Left lung (tissue), 10 donors: ENCODE results near the gene ZDHHC7. TPM values are rescaled to one million over a fixed set of nuclear protein-coding genes. Genes with fewer than 3 reads are reported as not detected.

Source experiments
- ATAC-seq: fragments of 200-7000 bp; cut with Tn5 transposase; one replicate; pipeline ENCODE4 v1.9.1; 2020; ENCODE audit warnings: moderate library complexity
- DNase-seq, 4 donors: peaks; one replicate each; pipeline ENCODE4 v3.0.0-alpha.2; 2013 to 2020
- H3K27ac ChIP-seq, 2 donors: fragments of 200-600 bp; sonication (generic) in 1 of 2; one replicate each; pipeline versions ENCODE4 v1.5.0 to v1.8.0; 2020 to 2021
- H3K27me3 ChIP-seq, 2 donors: fragments of 200-600 bp; sonication (generic) in 1 of 2; one replicate each; pipeline versions ENCODE4 v1.5.0 to v1.8.0; 2020 to 2021
- H3K36me3 ChIP-seq, 2 donors: fragments of 200-600 bp; sonication (generic) in 1 of 2; one replicate each; pipeline versions ENCODE4 v1.5.0 to v1.8.0; 2020 to 2021
- H3K4me1 ChIP-seq, 2 donors: fragments of 200-600 bp; one replicate each; pipeline ENCODE4 v1.8.0; 2021
- H3K4me3 ChIP-seq, 2 donors: fragments of 200-600 bp; sonication (generic) in 1 of 2; one replicate each; pipeline versions ENCODE4 v1.5.0 to v1.8.0; 2020 to 2021; ENCODE audit warnings: mild to moderate bottlenecking in 1 of 2
- H3K9me3 ChIP-seq, 2 donors: fragments of 200-600 bp; sonication (generic) in 1 of 2; one replicate each; pipeline versions ENCODE4 v1.5.0 to v1.8.0; 2020 to 2021
- CTCF ChIP-seq, 2 donors: fragments of 200-600 bp; sonication (generic) in 1 of 2; IDR thresholded peaks; one replicate each; pipeline versions ENCODE4 v1.5.0 to v1.8.0; 2021; ENCODE audit warnings: antibody characterized with exemption in 2 of 2
- intact Hi-C, 2 donors: fragments of 100-400 bp; cut with DNase I; formaldehyde crosslinking; loops; one replicate each; pipeline versions ENCODE4 v1.11.2 to v1.14.2; 2022
- polyA plus RNA-seq, 6 donors: library from polyadenylated mRNA; unstranded; fragments of 120-200 nt; gene quantifications; one replicate each; pipeline ENCODE4 v1.2.1, GENCODE V29; 2013; ENCODE audit not compliant: insufficient read length in 6 of 6
- total RNA-seq, 2 donors: library from RNA; stranded (reverse); fragmentation: NEBNext Ultra II Directional; extraction: Animal tissue kit (Norgen Biotek cat#: 25700); gene quantifications; one replicate each; pipeline ENCODE4 v1.2.1, GENCODE V29; 2021
- donor health status: DM: no; HTN: yes; CAD: no.
- donor health status: DM: no; HTN: no; CAD: no.

Gene ZDHHC7
- total and polyA plus RNA-seq, 8 donors = 52.5 to 82.3 (median 59.7) TPM

- H3K27ac ChIP-seq = peak overlapping the region; percentile 98 to 99
- H3K9me3 ChIP-seq = no peaks in the 10 kb centered on the region
- ATAC-seq (peak; percentile 24), DNase-seq (no peak)
- H3K4me1 ChIP-seq = peaks cover 9 to 68% of the 10 kb centered on the region in 2 donors
- intact Hi-C loops = no loop called here
- peak overlapping the region; percentile 77 to 81 for H3K4me3 ChIP-seq
- H3K36me3 ChIP-seq = peaks cover 0 to under 1% of the 10 kb centered on the region in 2 donors
- no peak for TF ChIP-seq CTCF (IDR thresholded peaks at IDR 0.05)
- no peaks in the 10 kb centered on the region for H3K27me3 ChIP-seq
Observed at GRCh38 chr16:85011846-85012284, 530 bp upstream of the ZDHHC7 start.

GRCh38 chr16:85010446-85010930 lies 847 bp downstream of the ZDHHC7 start:
- no peak for TF ChIP-seq CTCF (IDR thresholded peaks at IDR 0.05)
- DNase-seq (no peak), ATAC-seq (peak; percentile 2)
- peaks cover 15 to 71% of the 10 kb centered on the region in 2 donors for H3K4me1 ChIP-seq
- H3K27me3 ChIP-seq = no peaks in the 10 kb centered on the region
- no peaks in the 10 kb centered on the region for H3K9me3 ChIP-seq
- peak overlapping the region; percentile 77 to 81 for H3K4me3 ChIP-seq
- intact Hi-C loops = no loop called here
- H3K27ac ChIP-seq = peak overlapping the region; percentile 98 to 99
- H3K36me3 ChIP-seq = peaks cover 0 to 10% of the 10 kb centered on the region in 2 donors

GRCh38 chr16:85008271-85008670 lies 3.1 kb downstream of the ZDHHC7 start:
- peaks cover 0 to 10% of the 10 kb centered on the region in 2 donors for H3K36me3 ChIP-seq
- TF ChIP-seq CTCF (IDR thresholded peaks at IDR 0.05) = no peak
- DNase-seq (no peak), ATAC-seq (no peak)
- H3K27me3 ChIP-seq = no peaks in the 10 kb centered on the region
- H3K4me1 ChIP-seq = peaks cover 32 to 79% of the 10 kb centered on the region in 2 donors
- no peak overlapping the region for H3K4me3 ChIP-seq
- peak overlapping the region in 1 of 2 donors; percentile 13 for H3K27ac ChIP-seq
- intact Hi-C loops = no loop called here
- no peaks in the 10 kb centered on the region for H3K9me3 ChIP-seq

GRCh38 chr16:85007496-85008214 lies 3.7 kb downstream of the ZDHHC7 start:
- Histone ChIP-seq H3K9me3 (no peaks in the 10 kb centered on the region), H3K36me3 (peaks cover 0 to 10% of the 10 kb centered on the region in 2 donors), H3K27ac (peak overlapping the region in 1 of 2 donors; percentile 13), H3K4me1 (peaks cover 38 to 85% of the 10 kb centered on the region in 2 donors), H3K4me3 (no peak overlapping the region), H3K27me3 (no peaks in the 10 kb centered on the region)
- intact Hi-C loops = no loop called here
- DNase-seq (no peak), ATAC-seq (no peak)
- no peak for TF ChIP-seq CTCF (IDR thresholded peaks at IDR 0.05)

- H3K27ac ChIP-seq = peak overlapping the region; percentile 68 to 83
- H3K4me1 ChIP-seq = peaks cover 38 to 90% of the 10 kb centered on the region in 2 donors
- TF ChIP-seq CTCF (IDR thresholded peaks at IDR 0.05) = no peak
- H3K36me3 ChIP-seq = peaks cover 0 to 10% of the 10 kb centered on the region in 2 donors
- DNase-seq (no peak), ATAC-seq (no peak)
- intact Hi-C loops = no loop called here
- no peak overlapping the region for H3K4me3 ChIP-seq
- H3K9me3 ChIP-seq = no peaks in the 10 kb centered on the region
- H3K27me3 ChIP-seq = no peaks in the 10 kb centered on the region
Observed at GRCh38 chr16:85006639-85007038, 4.7 kb downstream of the ZDHHC7 start.
